Fibroblast of peridontal ligament (primary cell): ENCODE measurements around the gene ZSWIM3.
"Not testable (repeated sequence)": the region's sequence is repeated elsewhere in the genome, so short reads cannot be mapped to it uniquely, and the experiment has no call there.

Experiments used
- DNase-seq: peaks from one replicate; pipeline ENCODE4 v3.0.0-alpha.2; 2010; ENCODE audit errors: extremely low read depth

The ZSWIM3 gene

DNA sequence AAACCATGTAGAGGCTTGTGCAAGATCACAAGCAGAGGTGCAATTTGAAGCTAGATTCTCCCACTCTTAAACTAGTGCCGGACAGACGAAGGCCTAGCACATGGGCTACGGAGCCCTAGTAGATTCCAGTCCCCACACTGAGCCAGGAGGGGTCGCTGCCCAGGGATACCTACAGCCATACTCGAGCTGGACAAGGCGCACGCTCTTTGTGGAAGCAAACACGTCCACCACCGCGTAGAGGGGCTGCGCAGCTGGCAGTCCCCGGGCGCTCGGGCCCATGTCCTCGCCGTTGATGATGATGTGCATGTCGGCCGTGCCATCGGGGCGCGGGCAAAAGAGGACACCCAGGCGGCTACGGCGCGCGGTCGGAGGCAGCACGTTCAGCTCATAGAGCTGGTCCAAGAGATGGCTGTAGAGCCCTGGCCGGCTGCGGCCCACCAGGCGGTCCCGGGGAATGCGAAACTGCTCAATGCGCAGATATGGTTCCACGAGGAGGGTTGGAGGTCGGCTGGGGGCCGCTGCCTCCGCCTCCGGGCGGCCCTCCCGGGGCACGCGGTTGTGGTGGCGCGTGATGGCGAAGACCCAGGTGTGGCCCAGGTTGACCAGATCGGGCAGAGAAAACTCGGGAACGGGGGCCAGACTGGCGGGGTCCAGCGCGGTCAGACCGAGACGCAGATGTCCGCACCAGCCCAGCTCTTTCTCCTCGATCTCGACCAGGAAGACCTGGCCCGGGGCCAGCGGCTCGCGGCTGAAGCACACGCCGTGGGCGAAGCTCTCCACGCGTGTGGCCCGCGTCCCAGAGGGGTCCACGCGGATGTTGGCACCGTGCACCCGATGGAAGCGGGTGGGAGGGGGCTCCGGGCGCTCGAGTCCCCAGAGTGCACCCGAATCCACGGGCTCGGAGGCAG is 32.9 kb downstream of the ZSWIM3 start:
- peak; percentile 71 for DNase-seq

GRCh38 chr20:45890985-45891983 is 33.9 kb downstream of the ZSWIM3 start, which contains the start of the genes CTSA and NEURL2:
Gene CTSA, plus strand, starts transcription at chr20:45891335. Its CDS starts 234 bp downstream, at chr20:45891569.
Gene NEURL2, minus strand, starts transcription at chr20:45891208. Its CDS starts 217 bp downstream, at chr20:45890991.
- DNase-seq = peak; percentile 90

- DNase-seq = peak; percentile 39
These were observed 34.8 kb downstream of the ZSWIM3 start for GRCh38 chr20:45892049-45892825.

DNA sequence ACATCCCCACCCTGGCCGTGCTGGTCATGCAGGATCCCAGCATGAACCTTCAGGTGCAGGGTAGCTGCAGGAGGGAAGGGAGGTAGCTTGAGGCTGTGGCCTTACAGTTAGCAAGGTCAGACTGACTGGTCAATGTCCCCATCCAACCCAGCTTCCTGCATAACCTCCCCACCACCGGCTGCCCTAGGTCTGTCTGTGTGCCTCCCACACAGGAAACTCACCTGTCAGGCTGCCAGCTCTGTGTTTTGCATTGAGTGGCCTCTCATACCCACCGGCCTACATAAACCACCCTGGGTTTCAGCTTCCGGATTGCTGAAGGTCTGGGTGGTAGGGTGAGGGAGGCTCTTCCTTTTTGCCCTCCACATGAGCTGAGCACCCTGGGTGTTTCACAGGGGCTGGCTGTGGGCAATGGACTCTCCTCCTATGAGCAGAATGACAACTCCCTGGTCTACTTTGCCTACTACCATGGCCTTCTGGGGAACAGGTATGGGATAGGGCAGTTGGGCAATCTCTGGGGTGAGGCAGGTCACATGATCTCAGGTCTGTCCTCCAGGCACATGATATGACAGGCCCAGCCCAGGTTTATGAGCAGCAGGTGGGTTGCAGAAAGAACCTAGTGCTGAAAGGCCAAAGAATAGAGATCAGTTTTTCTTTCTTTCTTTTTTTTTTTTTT is 35.5 kb downstream of the ZSWIM3 start:
- DNase-seq = no peak

DNA sequence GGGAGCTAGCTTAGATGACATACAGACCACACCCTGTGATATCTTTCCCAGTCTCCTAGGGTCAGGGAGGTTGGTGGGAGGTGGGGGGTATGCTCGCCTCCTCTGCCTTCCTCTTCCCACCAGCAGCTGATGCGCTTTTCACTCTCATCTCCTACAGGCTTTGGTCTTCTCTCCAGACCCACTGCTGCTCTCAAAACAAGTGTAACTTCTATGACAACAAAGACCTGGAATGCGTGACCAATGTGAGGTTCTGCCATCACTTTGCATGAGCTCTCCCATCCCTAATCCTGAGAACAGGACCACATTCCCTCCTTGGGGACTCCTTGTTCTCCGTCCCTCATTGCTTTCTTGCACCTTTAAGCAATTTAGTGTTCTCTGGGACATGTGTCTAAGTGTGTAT is 36.4 kb downstream of the ZSWIM3 start:
- no peak for DNase-seq

GRCh38 chr20:45894797-45895196 is 37.4 kb downstream of the ZSWIM3 start:
- no peak for DNase-seq

GRCh38 chr20:45896641-45897161 is 39.3 kb downstream of the ZSWIM3 start:
- no peak for DNase-seq

GRCh38 chr20:45897289-45897688 is 39.9 kb downstream of the ZSWIM3 start:
- no peak for DNase-seq

- DNase-seq = no peak
These were observed 40.3 kb downstream of the ZSWIM3 start for GRCh38 chr20:45897692-45898091.

- DNase-seq = no peak
These were observed 40.9 kb downstream of the ZSWIM3 start for GRCh38 chr20:45898285-45898684.

- no peak for DNase-seq
These were observed 41.8 kb downstream of the ZSWIM3 start for GRCh38 chr20:45899046-45899835.

- DNase-seq = not testable (repeated sequence)
These were observed 43.9 kb downstream of the ZSWIM3 start for GRCh38 chr20:45901332-45901731.

DNA sequence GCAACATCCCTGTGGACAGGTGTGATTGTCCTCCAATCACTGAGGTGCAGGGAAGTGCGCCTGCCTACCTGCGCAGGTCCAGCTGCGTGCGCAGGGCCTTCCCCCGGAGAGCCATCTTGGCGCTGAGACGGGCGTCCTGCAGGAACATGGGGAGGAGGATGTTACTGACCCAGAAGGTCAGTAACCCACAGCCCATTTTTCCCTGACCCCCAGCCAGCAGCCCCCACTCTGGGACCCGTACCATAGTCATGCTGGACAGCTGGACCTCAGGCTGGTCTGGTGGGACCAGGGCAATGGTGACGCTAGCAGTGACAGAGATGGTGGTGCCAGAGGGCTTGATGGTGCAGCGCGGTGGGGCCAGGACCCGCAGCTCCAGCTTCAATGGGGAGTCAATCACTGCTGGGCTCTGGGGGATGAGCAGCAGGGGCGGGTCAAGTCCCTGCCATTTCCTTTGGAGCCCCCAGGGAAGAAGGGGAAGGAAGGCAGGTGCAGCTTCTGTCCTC is 44.8 kb downstream of the ZSWIM3 start:
- no peak for DNase-seq

DNA sequence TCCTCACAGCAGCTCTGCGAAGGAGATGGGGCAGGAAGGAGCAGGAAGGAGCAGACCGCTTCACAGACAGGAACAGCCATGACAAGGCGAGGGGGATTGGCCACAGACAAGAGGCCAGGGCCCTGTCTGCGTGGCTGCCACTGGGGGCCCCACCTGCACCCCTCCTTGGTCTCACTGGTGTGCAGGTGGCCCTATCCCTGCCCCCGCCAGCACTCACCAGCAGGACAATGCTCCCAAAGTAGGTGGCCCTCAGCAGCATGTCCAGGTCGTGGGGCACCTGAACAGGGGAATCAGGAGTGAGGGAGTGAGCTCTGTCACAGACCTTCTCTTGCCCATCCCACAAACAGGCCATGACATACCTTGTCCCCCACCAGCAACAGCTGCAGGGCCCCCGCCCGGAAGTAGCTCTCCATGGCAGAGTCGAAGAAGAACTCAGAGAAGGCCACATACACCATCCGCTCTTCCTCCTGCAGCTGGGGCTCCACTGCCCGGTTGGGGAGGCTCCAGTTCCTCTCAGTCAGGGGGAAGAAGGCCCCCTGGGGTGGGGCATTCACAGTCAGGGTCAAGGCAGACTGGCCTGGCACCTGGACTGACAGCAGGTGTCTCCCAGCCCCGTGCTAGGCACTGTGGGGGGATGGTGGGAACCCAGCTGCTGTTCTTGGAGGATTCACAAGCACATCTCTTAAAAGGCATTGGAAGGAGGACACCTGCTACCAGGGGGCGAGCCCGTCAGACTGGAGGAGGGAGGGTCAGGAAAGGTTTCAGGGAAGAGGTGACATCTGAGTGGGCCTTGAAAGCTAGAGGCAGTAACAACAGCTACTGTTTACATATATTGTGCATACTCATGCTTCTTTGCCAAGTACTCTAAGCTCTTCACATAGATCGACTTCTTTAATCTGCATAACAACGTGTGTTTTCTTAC is 47.4 kb downstream of the ZSWIM3 start:
- no peak for DNase-seq

GRCh38 chr20:45905505-45906079 is 48.2 kb downstream of the ZSWIM3 start:
- peak; percentile 71 for DNase-seq

- DNase-seq = no peak
These were observed 50.0 kb downstream of the ZSWIM3 start for GRCh38 chr20:45907219-45907948.

DNA sequence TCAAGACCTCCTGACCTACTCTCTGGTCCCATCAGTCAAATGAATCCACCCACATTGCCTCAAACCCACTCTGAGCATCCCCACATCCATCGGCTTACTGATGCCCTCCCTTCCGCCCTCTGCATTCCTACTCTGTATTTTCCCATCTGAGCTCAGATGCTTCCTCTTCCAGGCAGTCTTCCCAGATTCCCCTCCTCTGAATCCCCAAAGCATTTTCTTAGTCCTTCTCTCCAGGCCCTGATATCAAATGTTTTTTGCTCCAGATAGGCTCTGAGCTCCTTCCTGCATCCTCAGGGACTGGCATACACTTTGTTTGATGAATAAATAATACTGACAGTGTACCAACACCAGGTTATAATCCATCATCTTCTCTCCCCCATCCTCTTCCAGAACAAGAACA is 50.7 kb downstream of the ZSWIM3 start:
- no peak for DNase-seq
